CMK (cell line): ENCODE results near the gene ARHGEF11.
"Not testable (repeated sequence)": the region's sequence is repeated elsewhere in the genome, so short reads cannot be mapped to it uniquely, and the experiment has no call there.

Source experiments
- DNase-seq: peaks from one replicate; pipeline ENCODE4 v3.0.0-alpha.2; 2010; ENCODE audit warnings: low read depth

The ARHGEF11 gene, protein sequence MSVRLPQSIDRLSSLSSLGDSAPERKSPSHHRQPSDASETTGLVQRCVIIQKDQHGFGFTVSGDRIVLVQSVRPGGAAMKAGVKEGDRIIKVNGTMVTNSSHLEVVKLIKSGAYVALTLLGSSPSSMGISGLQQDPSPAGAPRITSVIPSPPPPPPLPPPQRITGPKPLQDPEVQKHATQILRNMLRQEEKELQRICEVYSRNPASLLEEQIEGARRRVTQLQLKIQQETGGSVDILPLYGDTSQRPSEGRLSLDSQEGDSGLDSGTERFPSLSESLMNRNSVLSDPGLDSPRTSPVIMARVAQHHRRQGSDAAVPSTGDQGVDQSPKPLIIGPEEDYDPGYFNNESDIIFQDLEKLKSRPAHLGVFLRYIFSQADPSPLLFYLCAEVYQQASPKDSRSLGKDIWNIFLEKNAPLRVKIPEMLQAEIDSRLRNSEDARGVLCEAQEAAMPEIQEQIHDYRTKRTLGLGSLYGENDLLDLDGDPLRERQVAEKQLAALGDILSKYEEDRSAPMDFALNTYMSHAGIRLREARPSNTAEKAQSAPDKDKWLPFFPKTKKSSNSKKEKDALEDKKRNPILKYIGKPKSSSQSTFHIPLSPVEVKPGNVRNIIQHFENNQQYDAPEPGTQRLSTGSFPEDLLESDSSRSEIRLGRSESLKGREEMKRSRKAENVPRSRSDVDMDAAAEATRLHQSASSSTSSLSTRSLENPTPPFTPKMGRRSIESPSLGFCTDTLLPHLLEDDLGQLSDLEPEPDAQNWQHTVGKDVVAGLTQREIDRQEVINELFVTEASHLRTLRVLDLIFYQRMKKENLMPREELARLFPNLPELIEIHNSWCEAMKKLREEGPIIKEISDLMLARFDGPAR (N-terminal part only)

DNA sequence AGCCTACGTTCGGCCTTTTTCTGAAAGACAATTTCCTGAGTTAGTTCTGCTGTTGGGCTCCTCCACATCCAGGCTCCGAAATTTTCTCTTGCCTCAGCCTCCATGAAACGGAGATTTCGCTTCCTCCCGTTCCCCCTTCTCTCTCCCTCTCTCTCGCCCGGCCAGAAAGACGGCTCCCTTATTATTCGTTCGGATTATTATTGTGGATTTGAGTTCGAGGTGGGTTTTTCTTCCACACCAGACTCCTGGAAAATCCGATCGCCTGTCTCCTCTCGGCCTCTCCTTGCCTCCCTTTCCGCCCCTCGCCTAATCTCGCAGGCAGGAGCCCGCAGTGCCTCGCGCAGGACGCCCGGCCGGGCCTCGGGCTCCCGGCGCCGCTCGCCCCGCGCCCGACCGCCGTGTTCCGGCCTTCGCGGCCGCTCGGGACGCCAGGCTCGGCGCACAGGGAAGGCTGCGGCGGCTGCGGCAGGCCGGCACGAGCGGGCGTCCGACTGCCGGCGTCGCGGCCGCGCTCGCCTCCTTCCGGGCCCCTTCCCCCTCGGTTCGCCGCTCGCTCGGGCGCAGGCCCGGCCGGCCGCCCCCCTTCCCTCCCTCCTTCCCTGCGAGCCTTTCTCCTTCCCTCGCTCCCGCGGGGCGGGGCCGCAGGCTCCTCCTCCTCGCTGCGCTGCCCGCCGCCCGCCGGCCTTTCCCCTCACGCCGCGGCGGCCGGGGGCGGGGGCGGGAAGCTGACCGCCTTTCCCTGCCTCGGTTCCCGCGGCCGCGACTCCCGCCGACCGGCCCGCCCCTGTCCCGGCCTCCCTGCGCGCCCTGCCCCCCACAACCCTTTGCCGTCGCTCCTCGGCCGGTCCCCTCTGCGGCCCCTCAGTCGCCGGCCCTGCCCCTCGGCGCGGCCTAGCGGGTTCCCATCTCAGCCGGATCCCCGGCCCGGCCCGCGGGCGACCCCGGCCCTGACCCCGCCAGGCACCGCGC, at the start of gene ARHGEF11:
TSS of gene ARHGEF11 (minus strand) at position 493 of the 969 bp plus-strand sequence. CDS start 1,412 bp downstream, outside the sequence.
- DNase-seq, result peak; percentile 64

DNA sequence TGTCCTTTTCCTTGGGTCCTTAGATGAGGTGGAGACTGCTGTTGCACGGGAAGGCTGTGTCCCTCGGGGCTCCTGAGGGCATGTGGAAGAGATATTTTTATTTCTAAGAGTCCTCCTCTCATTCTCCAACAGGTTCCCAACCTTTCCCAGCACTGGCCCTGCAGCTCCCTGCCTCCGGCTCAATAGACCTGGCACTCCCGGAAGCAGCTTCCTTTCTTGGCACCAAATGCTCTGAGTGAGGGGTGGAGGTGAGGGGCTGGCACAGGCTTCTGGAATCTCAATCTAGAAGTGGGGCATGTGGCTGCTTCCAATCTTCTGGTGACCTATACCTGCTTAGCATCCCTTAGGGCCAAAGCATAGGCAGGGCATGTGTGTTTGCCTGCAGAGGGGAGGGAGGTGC, 49.5 kb upstream of the ARHGEF11 start:
- DNase-seq, result no peak

DNA sequence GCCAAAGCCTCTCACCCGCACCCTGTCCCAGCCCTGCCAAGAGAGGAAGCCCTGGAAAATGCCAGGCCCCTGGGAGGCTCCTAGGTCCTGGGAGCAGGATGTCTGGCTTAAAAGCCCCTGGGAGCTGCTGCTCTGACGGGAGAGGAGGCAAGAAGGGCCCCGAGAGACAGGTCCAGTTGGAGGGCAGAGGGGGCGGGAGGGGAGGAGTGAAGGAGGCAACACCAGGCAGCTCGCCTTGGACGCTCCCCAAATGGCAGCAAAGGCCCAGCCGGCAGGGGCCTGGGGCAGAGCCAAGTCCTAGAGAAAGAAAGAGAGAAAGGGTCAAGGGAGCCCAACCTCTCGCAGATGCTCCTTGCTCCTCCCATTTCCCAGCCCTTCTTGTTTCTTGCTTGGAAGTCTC, 47.3 kb upstream of the ARHGEF11 start:
- no peak for DNase-seq

DNA sequence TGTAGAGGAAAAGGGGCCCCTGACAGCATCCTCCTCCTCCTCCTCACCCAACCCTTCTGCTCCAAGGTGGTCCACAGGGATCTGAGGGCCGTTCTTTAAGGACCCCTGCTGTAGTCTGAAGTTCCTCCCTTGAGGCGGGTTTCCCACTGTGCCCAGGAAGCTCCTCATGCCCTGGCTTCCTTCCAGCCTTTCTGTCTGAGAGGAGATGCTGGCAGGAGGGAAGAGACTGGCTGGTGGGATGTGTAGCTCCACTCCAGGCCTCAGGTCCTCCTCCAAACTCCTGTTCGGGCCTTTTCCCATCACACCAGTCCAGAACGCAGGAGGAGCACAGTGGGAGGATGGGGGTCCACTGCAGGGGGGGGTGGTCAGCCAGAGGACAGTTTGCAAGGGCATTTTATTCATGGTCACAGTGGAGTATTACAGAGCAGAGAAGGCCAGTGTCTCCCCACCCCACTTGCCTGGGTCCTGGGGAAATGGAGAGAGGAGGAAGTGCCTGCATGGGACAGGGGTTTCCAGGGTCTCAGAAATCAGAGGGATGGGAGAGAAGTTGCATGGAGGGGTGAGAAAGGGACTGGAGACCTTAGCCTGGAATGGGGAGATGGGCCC, 46.2 kb upstream of the ARHGEF11 start:
- no peak for DNase-seq

DNA sequence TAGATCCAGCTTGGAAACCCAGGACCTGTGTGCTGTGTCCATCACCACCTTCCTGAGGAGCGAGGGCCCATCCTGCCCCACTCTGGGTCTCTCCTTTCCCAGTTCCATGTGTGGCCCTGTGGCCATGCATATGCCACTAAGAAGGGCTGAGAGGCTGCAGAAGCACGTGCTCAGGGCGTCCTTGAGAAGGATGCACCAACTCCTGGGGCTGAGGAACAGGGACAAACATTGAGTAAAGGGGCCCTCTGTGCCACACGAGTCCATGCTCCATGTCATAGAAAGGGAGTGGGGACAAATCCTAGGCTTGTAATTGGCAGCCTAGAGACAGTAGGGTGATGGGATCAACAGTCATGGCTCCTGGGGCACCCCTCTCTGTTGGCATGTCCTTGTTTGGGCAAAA, 45.6 kb upstream of the ARHGEF11 start:
- no peak for DNase-seq

DNA sequence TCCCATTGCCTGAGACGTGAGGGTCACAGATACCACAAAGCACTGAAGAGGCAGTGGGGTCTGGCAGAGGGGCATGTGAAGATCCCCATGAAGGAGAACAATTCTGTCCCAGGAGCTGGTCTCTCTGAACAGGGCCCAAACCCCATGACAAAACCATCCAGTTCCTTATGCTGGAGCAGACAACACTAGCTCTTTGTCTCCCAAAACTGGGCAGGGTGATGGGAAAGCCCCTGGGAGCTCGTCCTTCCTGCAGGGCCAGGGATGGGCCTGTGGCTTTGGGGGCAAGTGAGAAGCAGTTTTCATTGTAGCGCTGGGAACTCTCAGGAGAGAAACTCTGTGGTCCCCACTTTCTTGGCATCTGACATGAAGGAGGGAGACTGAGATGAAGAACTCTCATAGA, 45.2 kb upstream of the ARHGEF11 start:
- DNase-seq, result no peak

DNA sequence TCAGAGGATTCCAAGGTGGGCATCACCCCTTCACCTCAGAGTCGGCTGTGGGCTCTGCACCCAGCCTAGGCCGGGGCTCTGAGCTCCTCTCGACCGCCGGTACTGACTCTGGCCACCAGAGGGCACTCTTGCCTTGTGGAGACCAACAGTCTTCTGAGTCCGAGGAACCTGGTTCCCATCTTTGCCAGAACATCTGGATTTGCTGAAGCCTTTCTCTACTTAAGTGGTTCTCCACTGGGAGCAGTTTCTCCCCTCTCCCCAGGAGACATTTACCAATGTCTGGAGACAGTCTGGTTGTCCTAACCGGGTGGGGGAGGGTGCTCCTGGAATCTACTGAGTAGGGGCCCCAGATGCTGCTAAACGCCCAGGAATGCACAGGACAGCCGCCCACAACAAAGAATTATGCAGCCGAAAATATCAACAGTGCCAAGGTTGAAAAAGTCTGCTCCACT, 44.7 kb upstream of the ARHGEF11 start:
- peak; percentile 51 for DNase-seq

DNA sequence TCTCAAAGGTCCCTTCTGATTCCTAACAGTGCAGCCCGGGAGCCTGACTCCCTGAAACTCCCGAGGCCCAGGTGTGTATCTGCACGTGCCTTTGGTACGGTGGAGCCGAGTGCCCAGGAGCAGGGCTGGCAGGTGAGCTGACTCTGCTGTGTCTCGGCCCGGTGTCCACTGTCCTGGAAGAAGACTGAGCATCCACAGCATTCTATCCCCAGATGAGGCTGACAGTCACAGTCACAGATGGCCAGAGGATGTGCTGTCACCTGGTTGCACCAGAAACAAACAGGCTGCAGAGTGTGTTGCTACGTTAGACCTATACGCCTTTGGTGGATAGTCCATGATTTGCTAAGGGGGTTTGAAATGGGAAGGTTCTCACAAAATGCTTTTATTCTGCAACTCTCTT, 44.2 kb upstream of the ARHGEF11 start:
- no peak for DNase-seq

DNA sequence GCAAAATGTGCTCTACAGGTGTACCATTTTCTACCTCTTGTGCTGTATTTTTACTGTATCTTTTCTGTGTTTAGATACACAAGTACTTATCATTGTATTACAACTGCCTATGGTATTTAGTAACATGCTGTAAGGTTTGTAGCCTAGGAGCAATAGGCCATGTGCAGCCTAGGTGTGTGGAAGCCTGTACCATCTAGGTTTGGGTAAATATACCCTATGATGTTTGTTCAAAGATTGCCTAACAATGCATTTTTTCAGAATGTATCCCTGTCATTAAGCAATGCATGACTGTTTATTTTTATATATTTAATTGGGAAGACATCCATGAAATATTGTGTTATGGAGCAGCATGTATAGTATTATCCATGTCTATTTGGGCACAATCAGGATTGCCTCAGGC, 43.1 kb upstream of the ARHGEF11 start:
- DNase-seq, result no peak

DNA sequence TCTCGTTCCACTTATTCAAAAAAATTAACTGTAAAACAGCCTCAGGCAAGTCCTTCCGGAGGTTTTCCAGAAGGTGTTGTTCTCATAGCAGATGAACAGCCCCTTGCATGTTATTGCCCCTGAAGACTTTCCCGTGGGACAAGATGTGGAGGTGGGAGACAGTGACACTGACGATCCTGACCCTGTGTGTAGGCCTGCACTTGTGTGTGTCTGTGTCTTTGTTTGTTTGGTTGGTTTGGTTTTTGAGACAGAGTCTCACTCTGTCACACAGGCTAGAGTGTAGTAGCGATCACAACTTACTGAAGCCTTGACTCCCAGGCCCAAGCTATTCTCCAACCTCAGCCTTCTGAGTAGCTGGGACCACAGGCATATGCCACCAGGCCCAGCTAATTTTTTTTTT, 41.5 kb upstream of the ARHGEF11 start:
- DNase-seq, result no peak

DNA sequence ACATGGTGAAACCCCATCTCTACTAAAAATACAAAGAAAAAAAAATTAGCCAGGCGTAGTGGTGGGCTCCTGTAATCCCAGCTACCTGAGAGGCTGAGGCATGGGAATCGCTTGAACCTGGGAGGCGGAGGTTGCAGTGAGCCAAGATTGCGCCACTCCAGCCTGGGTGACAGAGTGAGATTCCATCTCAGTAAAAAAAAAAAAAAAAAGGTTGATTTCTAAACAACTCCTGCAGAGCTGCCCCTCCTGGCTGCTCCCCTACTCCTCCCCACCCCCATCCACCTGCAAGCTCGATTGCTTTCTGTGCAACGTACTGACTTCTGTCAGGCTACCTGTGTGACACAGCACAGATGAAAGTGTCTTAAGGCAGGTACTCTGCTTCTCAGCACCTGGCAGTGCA, 40.8 kb upstream of the ARHGEF11 start:
- no peak for DNase-seq

DNA sequence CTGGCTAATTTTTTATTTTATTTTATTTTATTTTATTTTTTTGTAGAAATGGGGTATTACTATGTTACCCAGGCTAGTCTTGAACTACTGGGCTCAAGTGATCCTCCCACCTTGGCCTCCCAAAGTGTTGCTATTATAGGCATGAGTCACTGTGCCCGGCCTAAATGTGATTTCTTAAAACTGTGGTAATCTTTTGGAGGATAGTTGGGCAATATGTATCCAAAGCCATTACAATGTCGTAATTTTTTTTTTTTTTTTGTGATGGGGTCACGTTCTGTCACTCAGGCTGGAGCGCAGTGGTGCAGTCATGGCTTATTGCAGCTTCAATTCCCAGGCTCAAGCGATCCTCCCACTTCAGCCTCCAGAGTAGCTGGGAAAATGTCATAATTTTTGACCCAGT, 39.9 kb upstream of the ARHGEF11 start:
- DNase-seq, result no peak

DNA sequence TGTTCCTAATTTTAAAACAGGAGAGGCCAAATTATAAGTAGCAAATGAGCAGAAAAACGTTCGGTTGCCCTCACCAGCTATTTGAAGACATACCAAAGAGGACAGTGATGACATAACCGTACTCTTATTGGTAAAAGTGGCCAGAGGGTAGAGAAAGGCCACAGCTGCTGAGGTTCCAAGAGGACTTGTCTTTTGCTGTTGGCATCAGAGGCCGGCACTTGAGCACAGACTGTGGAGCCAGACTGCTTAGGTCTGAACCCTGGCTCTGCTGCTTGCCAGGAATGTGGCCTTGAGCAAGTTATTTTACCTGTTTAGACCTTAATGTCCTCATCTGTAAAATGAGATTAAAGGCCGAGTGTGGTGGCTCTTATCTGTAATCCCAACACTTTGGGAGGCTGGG, 39.2 kb upstream of the ARHGEF11 start:
- no peak for DNase-seq

DNA sequence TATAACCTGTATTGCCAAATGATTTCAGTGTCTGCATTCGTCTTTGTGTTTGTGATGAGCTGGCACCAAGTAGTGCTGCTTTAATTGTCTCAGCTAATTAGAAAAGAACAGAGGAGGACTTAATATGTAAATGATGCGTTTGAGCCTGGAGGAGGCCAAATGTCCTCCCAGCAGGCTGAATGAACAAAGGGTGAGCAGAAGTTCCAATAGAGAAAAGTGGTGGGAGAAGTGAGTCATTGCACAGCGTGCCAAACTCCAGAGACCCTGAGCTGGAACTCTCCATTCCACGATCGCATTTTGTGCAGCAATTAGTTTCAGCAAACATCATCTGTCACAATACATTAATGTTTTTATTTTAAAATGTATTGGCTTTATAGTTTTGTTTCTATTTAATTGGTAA, 36.2 kb upstream of the ARHGEF11 start:
- DNase-seq, result no peak

DNA sequence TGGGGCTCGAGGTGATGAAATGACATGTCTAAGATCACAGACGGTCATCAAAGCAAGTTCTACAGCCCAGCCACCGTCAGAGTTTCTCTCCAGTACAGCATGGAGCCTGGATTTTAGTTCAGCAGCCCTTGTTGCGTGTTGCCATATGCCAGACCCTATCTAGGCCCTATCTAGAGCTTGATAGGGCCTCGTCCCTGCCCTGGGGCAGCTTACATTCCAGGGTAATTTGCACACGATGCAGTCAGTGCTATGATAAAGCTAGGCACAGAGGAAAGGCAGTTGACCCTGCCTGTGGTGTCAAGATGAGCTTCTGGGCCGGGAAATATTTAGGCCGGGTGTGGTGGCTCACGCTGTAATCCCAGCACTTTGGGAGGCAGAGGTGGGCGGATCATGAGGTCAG, 35.2 kb upstream of the ARHGEF11 start:
- no peak for DNase-seq

DNA sequence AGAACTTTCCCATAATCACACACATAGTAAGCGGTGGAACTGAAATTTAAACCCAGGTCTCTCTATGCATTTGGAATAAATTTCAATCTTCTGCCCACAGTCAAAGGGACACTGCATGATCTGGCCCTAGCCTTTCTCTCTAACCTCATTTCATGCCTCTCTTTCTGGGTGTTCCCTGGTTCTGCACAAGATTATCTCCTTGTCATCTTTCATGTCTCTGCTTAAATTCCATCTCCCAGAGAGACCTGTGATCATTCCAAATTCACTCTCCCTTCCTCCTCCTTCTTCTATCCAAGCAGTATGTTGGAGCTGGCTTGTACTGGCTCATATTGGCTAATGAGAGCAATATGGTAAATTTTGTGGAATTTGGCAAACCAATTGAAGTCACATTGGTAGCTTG, 31.9 kb upstream of the ARHGEF11 start:
- DNase-seq, result no peak

DNA sequence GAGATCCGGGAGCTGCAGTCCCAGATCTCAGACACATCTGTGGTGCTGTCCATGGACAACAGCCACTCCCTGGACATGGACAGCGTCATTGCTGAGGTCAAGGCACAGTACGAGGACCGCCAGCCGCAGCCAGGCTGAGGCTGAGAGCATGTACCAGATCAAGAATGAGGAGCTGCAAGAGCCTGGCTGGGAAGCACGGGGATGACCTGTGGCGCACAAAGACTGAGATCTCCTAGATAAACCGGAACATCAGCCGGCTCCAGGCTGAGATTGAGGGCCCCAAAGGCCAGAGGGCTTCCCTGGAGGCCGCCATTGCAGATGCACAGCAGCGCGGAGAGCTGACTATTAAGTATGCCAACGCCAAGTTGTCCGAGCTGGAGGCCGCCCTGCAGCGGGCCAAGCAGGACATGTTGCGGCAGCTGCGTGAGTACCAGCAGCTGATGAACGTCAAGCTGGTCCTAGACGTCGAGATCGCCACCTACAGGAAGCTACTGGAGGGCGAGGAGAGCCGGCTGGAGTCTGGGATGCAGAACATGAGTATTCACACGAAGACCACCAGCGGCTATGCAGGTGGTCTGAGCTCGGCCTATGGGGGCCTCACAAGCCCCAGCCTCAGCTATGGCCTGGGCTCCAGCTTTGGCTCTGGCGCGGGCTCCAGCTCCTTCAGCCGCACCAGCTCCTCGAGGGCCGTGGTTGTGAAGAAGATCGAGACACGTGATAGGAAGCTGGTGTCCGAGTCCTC, 28.6 kb upstream of the ARHGEF11 start:
- DNase-seq, result no peak

DNA sequence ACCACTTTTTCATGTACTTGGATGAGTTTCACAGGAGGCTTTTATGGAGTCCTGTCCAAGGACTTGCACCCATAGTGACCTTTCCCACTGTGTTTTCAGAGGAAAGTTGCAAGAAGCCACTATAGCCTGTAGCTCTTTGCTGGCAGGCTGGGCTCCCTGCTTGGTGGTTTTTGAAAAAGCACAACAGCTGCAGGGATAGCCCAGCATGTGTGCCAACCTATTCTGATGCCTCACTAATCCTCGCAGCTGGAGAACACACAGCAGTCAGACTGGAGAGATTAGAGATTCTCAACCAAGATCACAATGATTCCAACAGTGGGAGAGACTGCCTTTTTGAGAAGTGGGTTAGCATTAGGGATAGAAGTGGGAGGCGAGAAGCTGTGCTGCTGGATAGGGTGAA, 24.1 kb upstream of the ARHGEF11 start:
- DNase-seq, result no peak

DNA sequence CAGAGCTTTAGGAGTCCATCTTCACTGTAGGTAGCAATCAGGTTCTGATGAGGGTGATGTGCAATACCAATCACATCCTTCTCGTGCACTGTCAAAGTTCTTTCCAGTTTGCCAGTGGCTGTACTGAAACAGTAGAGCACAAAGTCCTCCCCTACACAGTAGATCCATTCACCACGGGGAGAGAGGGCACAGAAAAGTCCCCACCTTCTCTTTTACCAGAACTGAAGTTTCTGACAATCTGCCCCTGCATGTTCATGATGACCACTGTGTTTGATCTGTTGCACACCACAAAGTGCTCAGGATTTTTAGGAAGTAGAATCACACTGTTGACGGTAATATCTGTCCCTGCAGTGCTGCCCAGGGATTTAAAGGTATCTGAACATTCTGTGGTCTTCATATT, 13.7 kb upstream of the ARHGEF11 start:
- DNase-seq, result not testable (repeated sequence)

DNA sequence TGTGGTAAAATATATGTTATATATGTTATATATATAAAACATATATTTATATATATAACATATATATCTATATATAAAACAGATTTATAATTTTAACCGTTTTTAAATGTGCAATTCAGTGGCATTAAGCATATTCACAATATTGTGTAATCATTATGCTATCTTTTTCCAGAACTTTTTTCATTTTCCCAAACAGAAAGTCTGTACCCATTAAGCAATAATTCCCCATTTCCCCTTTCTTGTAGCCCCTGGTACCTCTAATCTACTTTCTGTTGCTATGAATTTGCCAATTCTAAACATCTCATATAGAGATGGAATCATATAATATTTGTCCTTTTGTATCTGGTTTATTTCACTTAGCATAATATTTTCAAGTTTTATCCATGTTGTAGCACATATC, 10.7 kb upstream of the ARHGEF11 start:
- DNase-seq, result no peak

DNA sequence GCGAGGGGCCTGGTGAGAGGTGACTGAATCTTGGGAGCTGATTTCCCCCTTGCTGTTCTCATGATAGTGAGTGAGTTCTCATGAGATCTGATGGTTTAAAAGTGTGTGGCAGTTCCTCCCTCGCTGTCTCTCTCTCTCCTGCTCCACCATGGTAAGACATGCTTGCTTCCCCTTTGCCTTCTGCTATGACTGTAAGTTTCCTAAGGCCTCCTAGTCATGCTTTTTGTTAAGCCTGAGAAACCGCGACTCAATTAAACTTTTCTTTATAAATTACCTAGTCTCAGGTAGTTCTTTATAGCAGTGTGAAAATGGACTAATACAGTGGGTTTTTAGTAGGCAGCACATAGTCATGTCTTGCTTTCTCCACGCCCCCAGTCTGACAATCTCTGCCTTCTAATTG, 10.2 kb upstream of the ARHGEF11 start:
- DNase-seq, result not testable (repeated sequence)
